Measurements from ENCODE around the gene ITSN1.

GRCh38 chr21:33611006-33611744 lies 31.1 kb upstream of the ITSN1 start:
- TF ChIP-seq POLR2A (IDR thresholded peaks at IDR 0.05), result no peak
- TF ChIP-seq CTCF (IDR thresholded peaks at IDR 0.05), result no peak
- TF ChIP-seq POLR2AphosphoS5 (IDR thresholded peaks at IDR 0.05), result no peak
